PFSK-1 (cell line): ENCODE results near the gene LIMS1.

Source experiments
- FOXP2 ChIP-seq: optimal IDR thresholded peaks from 2 replicates; pipeline ENCODE3; 2011; ENCODE audit warnings: borderline replicate concordance, control low read depth, inconsistent platforms; ENCODE audit not compliant: insufficient read depth; ENCODE audit errors: extremely low read length, extremely low read depth
- POLR2AphosphoS5 ChIP-seq: IDR thresholded peaks from 2 replicates; pipeline ENCODE4 v1.6.1; 2012; ENCODE audit warnings: low read depth, mild to moderate bottlenecking, control low read depth, low read length, moderate library complexity
- REST ChIP-seq, 2 experiments: IDR thresholded peaks; 2 replicates each; pipeline versions ENCODE4 v1.6.1 to v1.8.0; 2011 to 2012; ENCODE audit warnings: low read depth in 2 of 2, low read length in 2 of 2, control low read depth in 1 of 2, inconsistent platforms in 1 of 2, mild to moderate bottlenecking in 1 of 2, moderate library complexity in 1 of 2; ENCODE audit not compliant: insufficient read depth in 1 of 2
- SIN3A ChIP-seq: IDR thresholded peaks from 2 replicates; pipeline ENCODE4 v1.6.1; 2012; ENCODE audit warnings: mild to moderate bottlenecking, low read length, moderate library complexity, borderline replicate concordance; ENCODE audit not compliant: insufficient read depth
- TAF1 ChIP-seq: IDR thresholded peaks from 2 replicates; pipeline ENCODE4 v1.6.1; 2012; ENCODE audit warnings: low read length, control low read depth, borderline replicate concordance; ENCODE audit not compliant: insufficient read depth

The LIMS1 gene

GRCh38 chr2:108628936-108629335 lies 94.7 kb downstream of the LIMS1 start:
- TF ChIP-seq POLR2AphosphoS5 (no peak), REST (IDR thresholded peaks at IDR 0.05; ENCODE audit: insufficient read depth in 1 of 2, low read depth in 2 of 2, low read length in 2 of 2) (no peak), FOXP2 (no peak), TAF1 (no peak), SIN3A (no peak)

- TF ChIP-seq SIN3A, result no peak
- TF ChIP-seq TAF1, result no peak
These were observed 95.1 kb downstream of the LIMS1 start for GRCh38 chr2:108629417-108629816.

- no peak for TF ChIP-seq POLR2AphosphoS5
These were observed 96.5 kb downstream of the LIMS1 start for GRCh38 chr2:108630567-108631405.

- TF ChIP-seq TAF1 (no peak), FOXP2 (no peak), POLR2AphosphoS5 (no peak), REST (IDR thresholded peaks at IDR 0.05; ENCODE audit: insufficient read depth in 1 of 2, low read depth in 2 of 2, low read length in 2 of 2) (no peak)
These were observed 98.3 kb downstream of the LIMS1 start for GRCh38 chr2:108632332-108633160.

GRCh38 chr2:108633409-108633808 lies 99.1 kb downstream of the LIMS1 start:
- TF ChIP-seq POLR2AphosphoS5 (no peak), REST (IDR thresholded peaks at IDR 0.05; ENCODE audit: insufficient read depth in 1 of 2, low read depth in 2 of 2, low read length in 2 of 2) (no peak)

- TF ChIP-seq REST (IDR thresholded peaks at IDR 0.05; ENCODE audit: insufficient read depth in 1 of 2, low read depth in 2 of 2, low read length in 2 of 2) (no peak), SIN3A (no peak), POLR2AphosphoS5 (no peak), FOXP2 (no peak), TAF1 (no peak)
These were observed 99.7 kb downstream of the LIMS1 start for GRCh38 chr2:108634011-108634410.
